Mesothelial cell of epicardium (in vitro differentiated cells): ENCODE results near the gene CNKSR3. TPM values are rescaled to one million over a fixed set of nuclear protein-coding genes. Genes with fewer than 3 reads are reported as not detected.
A peak's percentile ranks its signal among the peaks of the same experiment; 100 is the strongest.

Experiments used
- DNase-seq, 2 experiments: peaks; one replicate each; pipeline ENCODE4 v3.0.0; 2021; ENCODE audit warnings: low spot score in 2 of 2; ENCODE audit not compliant: unreplicated experiment in 2 of 2
- H3K27ac Mint-ChIP-seq: 2 replicates; pipeline ENCODE4 v1.8.0; 2021; ENCODE audit warnings: mixed read lengths
- H3K27me3 Mint-ChIP-seq: 2 replicates; pipeline ENCODE4 v1.8.0; 2021; ENCODE audit warnings: low read depth, mixed read lengths
- H3K36me3 Mint-ChIP-seq: 2 replicates; pipeline ENCODE4 v1.8.0; 2021; ENCODE audit warnings: mixed read lengths
- H3K4me1 Mint-ChIP-seq: 2 replicates; pipeline ENCODE4 v1.8.0; 2021; ENCODE audit warnings: mixed read lengths
- H3K4me3 Mint-ChIP-seq: 2 replicates; pipeline ENCODE4 v1.8.0; 2021; ENCODE audit warnings: mild to moderate bottlenecking, moderate library complexity, mixed read lengths
- H3K9me3 Mint-ChIP-seq: 2 replicates; pipeline ENCODE4 v1.8.0; 2021; ENCODE audit warnings: mixed read lengths
- CTCF ChIP-seq: fragments of 200-600 bp; sonication (generic); IDR thresholded peaks from one replicate; pipeline ENCODE4 v1.5.0; 2021; ENCODE audit warnings: antibody characterized with exemption; ENCODE audit not compliant: unreplicated experiment
- total RNA-seq: library from RNA; stranded (reverse); gene quantifications from 3 replicates; pipeline ENCODE4 v1.2.1, GENCODE V29; 2021

CNKSR3 gene
- total RNA-seq, 1 donor from 2014 or later, result 13.4 TPM

DNA sequence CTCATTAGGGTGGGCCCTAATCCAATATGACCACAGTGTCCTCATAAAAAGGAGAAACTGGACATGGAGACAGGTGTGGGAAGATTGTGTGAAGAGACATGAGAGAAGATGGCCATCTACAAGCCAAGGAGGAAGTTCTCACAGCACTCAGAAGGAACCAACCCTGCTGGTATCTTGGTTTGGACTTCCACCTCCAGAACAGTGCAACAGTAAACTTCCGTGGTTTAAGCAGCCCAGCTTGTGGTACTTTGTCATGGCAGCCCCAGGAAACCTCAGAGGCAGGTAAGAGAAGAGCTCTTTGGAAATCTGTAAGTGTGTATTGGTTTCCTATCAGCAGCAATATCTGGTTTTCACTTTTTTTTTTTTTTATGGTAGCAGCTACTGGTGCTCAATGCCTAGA, 16.5 kb upstream of the CNKSR3 start:
- Mint-ChIP-seq H3K27me3 (no peaks in the 10 kb centered on the region), H3K4me1 (no peaks in the 10 kb centered on the region), H3K4me3 (no peak overlapping the region), H3K36me3 (no peaks in the 10 kb centered on the region), H3K9me3 (peaks cover 3% of the 10 kb centered on the region), H3K27ac (no peak overlapping the region)
- no peak for DNase-seq
- TF ChIP-seq CTCF, result no peak

DNA sequence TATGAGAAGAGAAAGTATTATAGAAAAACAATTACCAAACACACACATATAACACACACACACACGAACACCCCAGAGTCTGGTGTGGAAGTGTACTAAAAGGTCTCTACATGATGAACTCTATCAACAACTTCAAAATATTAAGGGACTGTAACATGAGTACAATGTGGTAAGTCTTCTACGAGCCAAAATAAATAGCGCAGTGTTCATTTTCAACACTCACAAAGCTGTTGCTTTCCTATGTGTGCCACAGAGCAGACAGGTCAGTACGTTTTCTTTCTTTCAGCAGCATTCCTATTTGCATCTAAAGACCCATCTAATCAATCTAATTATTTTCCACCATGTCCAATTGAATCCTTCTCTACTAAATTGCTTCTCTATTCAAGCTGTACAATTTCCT, 12.1 kb upstream of the CNKSR3 start:
- no peak for DNase-seq
- no peak overlapping the region for H3K27ac Mint-ChIP-seq
- H3K27me3 Mint-ChIP-seq, result no peaks in the 10 kb centered on the region
- no peak overlapping the region for H3K4me3 Mint-ChIP-seq
- H3K9me3 Mint-ChIP-seq, result no peaks in the 10 kb centered on the region
- no peak for TF ChIP-seq CTCF
- H3K4me1 Mint-ChIP-seq, result peaks cover 2% of the 10 kb centered on the region
- no peaks in the 10 kb centered on the region for H3K36me3 Mint-ChIP-seq

DNA sequence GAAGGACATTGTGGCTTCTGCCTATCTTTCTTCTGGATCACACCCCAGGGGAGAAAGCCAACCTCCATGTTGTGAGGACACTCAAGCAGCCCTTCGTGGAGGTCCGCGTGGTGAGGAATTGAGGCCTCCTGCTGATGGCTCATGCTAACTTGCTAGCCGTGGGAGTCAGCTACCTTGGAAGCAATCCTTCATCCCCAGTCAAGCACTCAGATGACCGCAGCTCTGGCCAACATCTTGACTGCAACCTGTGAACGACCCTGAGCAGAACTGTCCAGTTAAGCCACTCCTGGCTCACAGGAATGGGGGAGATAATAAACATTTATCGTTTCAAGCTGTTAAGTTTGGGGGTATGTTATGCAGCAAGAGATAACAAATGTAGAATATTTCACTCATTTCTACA, 10.9 kb upstream of the CNKSR3 start:
- Mint-ChIP-seq H3K4me3 (no peak overlapping the region), H3K36me3 (no peaks in the 10 kb centered on the region), H3K27ac (no peak overlapping the region), H3K4me1 (peaks cover 2% of the 10 kb centered on the region), H3K9me3 (no peaks in the 10 kb centered on the region), H3K27me3 (no peaks in the 10 kb centered on the region)
- no peak for TF ChIP-seq CTCF
- DNase-seq, result no peak

DNA sequence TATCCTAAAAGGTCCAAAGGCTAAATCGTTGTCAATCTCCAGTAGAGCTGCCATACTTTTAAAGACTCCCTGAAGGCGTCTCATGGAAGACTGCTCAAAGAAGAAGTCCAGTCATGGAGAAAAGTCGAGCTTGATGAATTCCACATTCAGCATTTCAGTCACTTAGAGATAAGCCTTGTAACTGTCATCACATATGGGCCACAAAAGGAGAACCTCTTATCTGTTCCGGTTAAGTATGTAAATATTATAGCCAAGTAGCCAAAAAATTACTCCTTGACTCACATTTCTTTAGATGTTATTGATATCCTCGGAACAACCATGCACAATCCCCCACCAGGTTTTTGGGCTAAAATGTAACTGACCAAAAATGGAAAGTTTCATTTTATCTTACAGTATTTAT, 9.8 kb upstream of the CNKSR3 start:
- Mint-ChIP-seq H3K27me3 (no peaks in the 10 kb centered on the region), H3K36me3 (no peaks in the 10 kb centered on the region), H3K27ac (no peak overlapping the region), H3K9me3 (no peaks in the 10 kb centered on the region), H3K4me1 (peaks cover 9% of the 10 kb centered on the region), H3K4me3 (no peak overlapping the region)
- no peak for TF ChIP-seq CTCF
- DNase-seq, result no peak

DNA sequence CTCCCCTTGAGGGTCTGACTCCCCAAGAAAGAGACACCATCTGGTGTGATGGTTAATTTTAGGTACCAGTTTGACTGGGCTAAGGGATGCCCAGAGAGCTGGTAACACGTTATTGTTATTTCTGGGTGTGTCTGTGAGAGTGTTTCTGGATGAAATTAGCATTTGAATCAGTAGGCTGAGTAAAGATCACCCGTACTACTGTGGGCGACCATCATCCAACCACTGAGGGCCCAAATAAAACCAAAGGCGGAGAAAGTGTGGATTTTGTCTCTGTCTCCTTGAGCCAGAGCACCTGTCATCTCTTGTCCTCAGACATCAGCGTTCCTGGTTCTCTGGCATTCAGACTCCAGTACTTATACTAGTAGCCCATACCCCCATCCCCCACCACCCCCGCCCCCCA, 7.9 kb upstream of the CNKSR3 start:
- Mint-ChIP-seq H3K9me3 (no peaks in the 10 kb centered on the region), H3K27ac (no peak overlapping the region), H3K36me3 (no peaks in the 10 kb centered on the region), H3K27me3 (no peaks in the 10 kb centered on the region), H3K4me3 (no peak overlapping the region), H3K4me1 (peaks cover 19% of the 10 kb centered on the region)
- DNase-seq, result no peak
- TF ChIP-seq CTCF, result no peak

GRCh38 chr6:154516276-154516675, 5.8 kb upstream of the CNKSR3 start:
- Mint-ChIP-seq H3K27ac (peak overlapping the region; percentile 69), H3K27me3 (no peaks in the 10 kb centered on the region), H3K36me3 (no peaks in the 10 kb centered on the region), H3K4me3 (peak overlapping the region; percentile 28), H3K4me1 (peaks cover 26% of the 10 kb centered on the region), H3K9me3 (no peaks in the 10 kb centered on the region)
- DNase-seq, result no peak
- no peak for TF ChIP-seq CTCF
